ENCODE data around the gene WDR17. TPM values are rescaled to one million over a fixed set of nuclear protein-coding genes. Genes with fewer than 3 reads are reported as not detected.

The WDR17 gene
- total RNA-seq, 4 donors from 2014 or later = 0.57 to 6.7 (median 1.8) TPM

GRCh38 chr4:176150704-176151103 lies 85.1 kb downstream of the WDR17 start:
- Histone ChIP-seq H3K9me3 (no peaks in the 10 kb centered on the region), H3K4me3 (no peak overlapping the region), H3K36me3 (no peaks in the 10 kb centered on the region), H3K27me3 (no peaks in the 10 kb centered on the region), H3K4me1 (no peaks in the 10 kb centered on the region), H3K27ac (no peak overlapping the region)
- TF ChIP-seq CTCF (IDR thresholded peaks at IDR 0.05) (no peak), POLR2A (IDR thresholded peaks at IDR 0.05) (no peak)
- no peak for DNase-seq

GRCh38 chr4:176153124-176153523 lies 87.5 kb downstream of the WDR17 start:
- no peaks in the 10 kb centered on the region for H3K9me3 ChIP-seq
- no peak overlapping the region for H3K4me3 ChIP-seq
- no peaks in the 10 kb centered on the region for H3K27me3 ChIP-seq
- H3K27ac ChIP-seq = no peak overlapping the region
- H3K36me3 ChIP-seq = no peaks in the 10 kb centered on the region
- no peak for TF ChIP-seq CTCF (IDR thresholded peaks at IDR 0.05)
- no peak for TF ChIP-seq POLR2A (IDR thresholded peaks at IDR 0.05)
- H3K4me1 ChIP-seq = no peaks in the 10 kb centered on the region
- DNase-seq = no peak

- H3K4me3 ChIP-seq = no peak overlapping the region
- no peaks in the 10 kb centered on the region for H3K9me3 ChIP-seq
- H3K27me3 ChIP-seq = no peaks in the 10 kb centered on the region
- no peaks in the 10 kb centered on the region for H3K4me1 ChIP-seq
- TF ChIP-seq POLR2A (IDR thresholded peaks at IDR 0.05) (no peak), CTCF (IDR thresholded peaks at IDR 0.05) (no peak)
- no peak overlapping the region for H3K27ac ChIP-seq
- DNase-seq = no peak
- no peaks in the 10 kb centered on the region for H3K36me3 ChIP-seq
Observed at GRCh38 chr4:176156656-176157055, 91.0 kb downstream of the WDR17 start.

GRCh38 chr4:176163041-176163440 lies 97.4 kb downstream of the WDR17 start:
- Histone ChIP-seq H3K4me1 (no peaks in the 10 kb centered on the region), H3K4me3 (no peak overlapping the region), H3K36me3 (no peaks in the 10 kb centered on the region), H3K27ac (no peak overlapping the region), H3K9me3 (no peaks in the 10 kb centered on the region), H3K27me3 (no peaks in the 10 kb centered on the region)
- no peak for DNase-seq
- no peak for TF ChIP-seq POLR2A (IDR thresholded peaks at IDR 0.05)
- no peak for TF ChIP-seq CTCF (IDR thresholded peaks at IDR 0.05)

- no peak for TF ChIP-seq POLR2A (IDR thresholded peaks at IDR 0.05)
- no peak for TF ChIP-seq CTCF (IDR thresholded peaks at IDR 0.05)
- Histone ChIP-seq H3K27ac (no peak overlapping the region), H3K27me3 (no peaks in the 10 kb centered on the region), H3K36me3 (no peaks in the 10 kb centered on the region), H3K9me3 (no peaks in the 10 kb centered on the region), H3K4me3 (no peak overlapping the region), H3K4me1 (no peaks in the 10 kb centered on the region)
- DNase-seq = no peak
Observed at GRCh38 chr4:176185051-176185450, 119.4 kb downstream of the WDR17 start.

GRCh38 chr4:176186067-176186466 lies 120.4 kb downstream of the WDR17 start:
- Histone ChIP-seq H3K4me3 (no peak overlapping the region), H3K27ac (no peak overlapping the region), H3K36me3 (no peaks in the 10 kb centered on the region), H3K4me1 (no peaks in the 10 kb centered on the region), H3K9me3 (no peaks in the 10 kb centered on the region), H3K27me3 (no peaks in the 10 kb centered on the region)
- TF ChIP-seq POLR2A (IDR thresholded peaks at IDR 0.05) (no peak), CTCF (IDR thresholded peaks at IDR 0.05) (no peak)
- DNase-seq = no peak

Measured in Peyer's patch (tissue), 4 donors.